ENCODE measurements around the gene TNFAIP1. TPM values are rescaled to one million over a fixed set of nuclear protein-coding genes. Genes with fewer than 3 reads are reported as not detected.

TNFAIP1 gene
- polyA plus RNA-seq, 1 experiment = 51.2 TPM

DNA sequence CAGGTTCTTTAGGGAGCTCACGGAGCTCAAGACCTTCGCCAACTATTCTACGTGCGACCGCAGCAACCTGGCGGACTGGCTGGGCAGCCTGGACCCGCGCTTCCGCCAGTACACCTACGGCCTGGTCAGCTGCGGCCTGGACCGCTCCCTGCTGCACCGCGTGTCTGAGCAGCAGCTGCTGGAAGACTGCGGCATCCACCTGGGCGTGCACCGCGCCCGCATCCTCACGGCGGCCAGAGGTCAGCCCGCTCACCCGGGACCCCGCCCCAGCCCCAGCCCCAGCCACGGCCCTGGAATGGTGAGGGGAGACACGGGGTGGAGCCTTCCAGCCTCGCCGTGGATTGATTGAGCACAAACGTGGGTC is 49.5 kb downstream of the TNFAIP1 start:
- Histone ChIP-seq H3K4me3 (ENCODE audit: low read depth, low read length) (no peak overlapping the region), H3K27ac (ENCODE audit: low read depth, low read length) (no peak overlapping the region), H3K9me3 (ENCODE audit: control insufficient read depth, insufficient read depth, low read length) (no peaks in the 10 kb centered on the region; the same call in 1 of the 2 replicates), H3K27me3 (ENCODE audit: control insufficient read depth, insufficient read depth, low read length) (no peaks in the 10 kb centered on the region)
- CTCF ChIA-PET = no interaction called here
- no peak for DNase-seq (ENCODE audit: low read depth, low spot score)
- TF ChIP-seq, protein P1, sequence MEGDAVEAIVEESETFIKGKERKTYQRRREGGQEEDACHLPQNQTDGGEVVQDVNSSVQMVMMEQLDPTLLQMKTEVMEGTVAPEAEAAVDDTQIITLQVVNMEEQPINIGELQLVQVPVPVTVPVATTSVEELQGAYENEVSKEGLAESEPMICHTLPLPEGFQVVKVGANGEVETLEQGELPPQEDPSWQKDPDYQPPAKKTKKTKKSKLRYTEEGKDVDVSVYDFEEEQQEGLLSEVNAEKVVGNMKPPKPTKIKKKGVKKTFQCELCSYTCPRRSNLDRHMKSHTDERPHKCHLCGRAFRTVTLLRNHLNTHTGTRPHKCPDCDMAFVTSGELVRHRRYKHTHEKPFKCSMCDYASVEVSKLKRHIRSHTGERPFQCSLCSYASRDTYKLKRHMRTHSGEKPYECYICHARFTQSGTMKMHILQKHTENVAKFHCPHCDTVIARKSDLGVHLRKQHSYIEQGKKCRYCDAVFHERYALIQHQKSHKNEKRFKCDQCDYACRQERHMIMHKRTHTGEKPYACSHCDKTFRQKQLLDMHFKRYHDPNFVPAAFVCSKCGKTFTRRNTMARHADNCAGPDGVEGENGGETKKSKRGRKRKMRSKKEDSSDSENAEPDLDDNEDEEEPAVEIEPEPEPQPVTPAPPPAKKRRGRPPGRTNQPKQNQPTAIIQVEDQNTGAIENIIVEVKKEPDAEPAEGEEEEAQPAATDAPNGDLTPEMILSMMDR (IDR thresholded peaks at IDR 0.05; ENCODE audit: low read depth, low read length) = no peak
- POLR2A ChIA-PET = no interaction called here

DNA sequence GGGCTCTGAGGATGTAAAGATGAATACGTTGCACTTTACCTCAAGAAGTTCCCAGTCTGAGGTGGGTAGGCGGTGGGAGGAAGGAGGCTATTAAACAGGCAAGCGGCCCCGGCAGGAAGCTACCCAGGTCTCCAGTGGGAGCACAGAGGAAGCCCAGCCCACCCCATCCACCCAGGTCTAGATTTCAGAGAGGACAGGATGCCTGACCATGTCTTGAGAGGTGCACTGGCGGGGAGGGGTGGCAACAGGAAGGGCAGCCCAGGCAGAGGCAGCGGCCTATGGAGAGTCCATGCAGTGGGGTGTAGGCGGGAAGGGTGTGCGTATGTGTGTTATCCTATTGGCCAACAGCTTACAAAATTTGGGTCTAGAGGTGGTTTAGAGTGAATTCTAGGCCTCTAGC is 49.8 kb downstream of the TNFAIP1 start:
- no peaks in the 10 kb centered on the region for H3K27me3 ChIP-seq (ENCODE audit: control insufficient read depth, insufficient read depth, low read length)
- CTCF ChIA-PET = no interaction called here
- H3K9me3 ChIP-seq (ENCODE audit: control insufficient read depth, insufficient read depth, low read length) = no peaks in the 10 kb centered on the region; the same call in 1 of the 2 replicates
- TF ChIP-seq, protein P1 (IDR thresholded peaks at IDR 0.05; ENCODE audit: low read depth, low read length) = no peak
- no peak for DNase-seq (ENCODE audit: low read depth, low spot score)
- POLR2A ChIA-PET = no interaction called here
- H3K4me3 ChIP-seq (ENCODE audit: low read depth, low read length) = no peak overlapping the region
- H3K27ac ChIP-seq (ENCODE audit: low read depth, low read length) = no peak overlapping the region

DNA sequence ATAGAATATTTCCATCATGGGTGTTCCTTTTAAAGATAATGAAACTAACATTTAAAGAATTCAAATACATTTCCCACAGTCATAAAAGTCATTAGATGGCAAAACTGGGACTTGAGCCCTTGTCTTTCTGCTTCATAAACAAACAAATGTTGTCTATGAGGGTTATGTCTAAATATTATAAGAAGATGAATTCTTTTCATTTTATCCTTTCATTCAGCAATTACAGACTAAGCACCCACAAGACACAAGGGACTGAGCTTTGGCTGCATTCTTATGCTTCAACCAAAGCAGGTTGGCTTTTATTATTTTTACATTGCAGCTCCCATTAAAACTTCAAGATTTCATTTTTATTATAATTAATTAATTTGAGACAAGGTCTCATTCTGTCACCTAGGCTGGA is 50.8 kb downstream of the TNFAIP1 start:
- ChIA-PET CTCF (interaction anchor here (0.7 kb wide), 1 partner anchor 151 kb away, joined by 3 read pairs; no protein-coding TSS in a partner anchor), POLR2A (no interaction called here)
- TF ChIP-seq, protein P1 (IDR thresholded peaks at IDR 0.05; ENCODE audit: low read depth, low read length) = no peak
- DNase-seq (ENCODE audit: low read depth, low spot score) = no peak
- no peaks in the 10 kb centered on the region; the same call in 1 of the 2 replicates for H3K9me3 ChIP-seq (ENCODE audit: control insufficient read depth, insufficient read depth, low read length)
- no peaks in the 10 kb centered on the region for H3K27me3 ChIP-seq (ENCODE audit: control insufficient read depth, insufficient read depth, low read length)
- no peak overlapping the region for H3K4me3 ChIP-seq (ENCODE audit: low read depth, low read length)
- no peak overlapping the region for H3K27ac ChIP-seq (ENCODE audit: low read depth, low read length)

DNA sequence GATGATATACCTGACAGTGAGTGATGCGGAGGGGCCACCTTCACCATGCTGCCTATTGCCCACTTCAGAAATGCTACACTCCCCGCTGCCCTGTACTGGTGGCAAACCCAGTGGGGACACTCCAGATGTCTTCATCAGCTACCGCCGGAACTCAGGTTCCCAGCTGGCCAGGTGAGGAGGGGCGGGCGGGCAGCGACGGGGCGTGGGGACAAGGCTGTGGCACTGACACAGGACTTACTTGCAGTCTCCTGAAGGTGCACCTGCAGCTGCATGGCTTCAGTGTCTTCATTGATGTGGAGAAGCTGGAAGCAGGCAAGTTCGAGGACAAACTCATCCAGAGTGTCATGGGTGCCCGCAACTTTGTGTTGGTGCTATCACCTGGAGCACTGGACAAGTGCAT is 52.5 kb downstream of the TNFAIP1 start:
- CTCF ChIA-PET = no interaction called here
- no peaks in the 10 kb centered on the region; the same call in 1 of the 2 replicates for H3K9me3 ChIP-seq (ENCODE audit: control insufficient read depth, insufficient read depth, low read length)
- H3K4me3 ChIP-seq (ENCODE audit: low read depth, low read length) = no peak overlapping the region
- TF ChIP-seq, protein P1 (IDR thresholded peaks at IDR 0.05; ENCODE audit: low read depth, low read length) = no peak
- no peak for DNase-seq (ENCODE audit: low read depth, low spot score)
- H3K27ac ChIP-seq (ENCODE audit: low read depth, low read length) = no peak overlapping the region
- POLR2A ChIA-PET = no interaction called here
- no peaks in the 10 kb centered on the region for H3K27me3 ChIP-seq (ENCODE audit: control insufficient read depth, insufficient read depth, low read length)

DNA sequence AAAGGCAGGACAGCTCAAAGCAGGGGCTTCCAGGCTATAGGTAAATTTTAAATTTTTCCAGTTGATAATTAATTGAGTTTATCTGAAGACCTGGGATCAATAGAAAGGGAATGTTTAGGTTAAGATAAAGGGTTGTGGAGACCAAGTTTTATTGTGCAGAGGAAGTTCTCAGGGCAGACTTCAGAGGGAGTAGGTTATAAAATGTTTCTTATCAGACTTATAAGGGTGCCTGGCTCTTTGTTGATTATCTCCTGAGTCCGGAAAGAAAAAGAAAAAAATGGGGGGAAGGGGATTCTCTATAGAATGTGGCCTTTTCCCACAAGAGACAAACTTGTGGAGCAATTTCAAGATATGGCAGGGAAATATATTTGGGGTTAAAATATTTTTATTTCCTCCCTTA is 54.6 kb downstream of the TNFAIP1 start:
- POLR2A ChIA-PET = no interaction called here
- no peaks in the 10 kb centered on the region for H3K9me3 ChIP-seq (ENCODE audit: control insufficient read depth, insufficient read depth, low read length)
- no peak overlapping the region for H3K27ac ChIP-seq (ENCODE audit: low read depth, low read length)
- no peak overlapping the region for H3K4me3 ChIP-seq (ENCODE audit: low read depth, low read length)
- no peaks in the 10 kb centered on the region for H3K27me3 ChIP-seq (ENCODE audit: control insufficient read depth, insufficient read depth, low read length)
- DNase-seq (ENCODE audit: low read depth, low spot score) = no peak
- CTCF ChIA-PET = no interaction called here
- TF ChIP-seq, protein P1 (IDR thresholded peaks at IDR 0.05; ENCODE audit: low read depth, low read length) = no peak

Data from AG04450 (cell line).